GM23338 (cell line): ENCODE data around the gene LRRC27. TPM values are rescaled to one million over a fixed set of nuclear protein-coding genes. Genes with fewer than 3 reads are reported as not detected.

Experiments
- ATAC-seq: fragments of 200-7000 bp; cut with Tn5 transposase; 3 replicates; pipeline ENCODE4 v1.9.1; 2020
- DNase-seq: peaks from one replicate; pipeline ENCODE4 v3.0.0-alpha.2; 2015; ENCODE audit warnings: low spot score
- H2AFZ ChIP-seq: fragments of 200-600 bp; sonication (generic); 2 replicates; pipeline ENCODE4 v1.8.0; 2016; ENCODE audit warnings: antibody characterized with exemption, mild to moderate bottlenecking, moderate library complexity
- H3F3A ChIP-seq: fragments of 200-600 bp; sonication (generic); replicated peaks from 2 replicates; pipeline ENCODE4 v1.8.0; 2017; ENCODE audit warnings: antibody characterized with exemption, mixed run types, low read depth
- H3K27ac ChIP-seq: fragments of 200-600 bp; sonication (generic); 2 replicates; pipeline ENCODE4 v1.6.1; 2016; ENCODE audit warnings: low read depth
- H3K27me3 ChIP-seq: fragments of 200-600 bp; sonication (generic); 2 replicates; pipeline ENCODE4 v1.8.0; 2016; ENCODE audit warnings: mild to moderate bottlenecking, mixed run types, moderate library complexity; ENCODE audit not compliant: insufficient read depth
- H3K36me3 ChIP-seq: fragments of 200-600 bp; sonication (generic); 2 replicates; pipeline ENCODE4 v1.8.0; 2016; ENCODE audit warnings: mild to moderate bottlenecking; ENCODE audit not compliant: insufficient read depth
- H3K4me1 ChIP-seq: fragments of 200-600 bp; sonication (generic); 2 replicates; pipeline ENCODE4 v1.8.0; 2016; ENCODE audit warnings: mild to moderate bottlenecking, moderate library complexity; ENCODE audit not compliant: insufficient read depth
- H3K4me2 ChIP-seq: fragments of 200-600 bp; sonication (generic); 2 replicates; pipeline ENCODE4 v1.7.1; 2017; ENCODE audit warnings: mixed run types
- H3K4me3 ChIP-seq: fragments of 200-600 bp; sonication (generic); 2 replicates; pipeline ENCODE4 v1.6.1; 2016; ENCODE audit warnings: mixed run types
- H3K79me2 ChIP-seq: fragments of 200-600 bp; sonication (generic); replicated peaks from 2 replicates; pipeline ENCODE4 v1.8.0; 2017; ENCODE audit warnings: mild to moderate bottlenecking; ENCODE audit not compliant: insufficient read depth
- H3K9me2 ChIP-seq: fragments of 200-600 bp; sonication (generic); 2 replicates; pipeline ENCODE4 v1.8.0; 2017; ENCODE audit not compliant: insufficient read depth
- H4K20me1 ChIP-seq: fragments of 200-600 bp; sonication (generic); replicated peaks from 2 replicates; pipeline ENCODE4 v1.8.0; 2017; ENCODE audit warnings: mild to moderate bottlenecking; ENCODE audit not compliant: insufficient read depth
- H3K27ac Mint-ChIP-seq: 2 replicates; pipeline ENCODE4 v1.8.0; 2020; ENCODE audit warnings: inconsistent platforms, mild to moderate bottlenecking, moderate library complexity, mixed read lengths
- H3K27me3 Mint-ChIP-seq: 3 replicates; pipeline ENCODE4 v1.8.0; 2022; ENCODE audit warnings: low read depth, mild to moderate bottlenecking, moderate library complexity, mixed read lengths, inconsistent platforms; ENCODE audit not compliant: insufficient read depth, poor library complexity
- H3K36me3 Mint-ChIP-seq: 3 replicates; pipeline ENCODE4 v1.8.0; 2021; ENCODE audit warnings: low read depth, mild to moderate bottlenecking, inconsistent platforms, moderate library complexity, mixed read lengths
- H3K4me1 Mint-ChIP-seq: 3 replicates; pipeline ENCODE4 v1.8.0; 2020; ENCODE audit warnings: mild to moderate bottlenecking, inconsistent platforms, mixed read lengths
- H3K4me3 Mint-ChIP-seq: 3 replicates; pipeline ENCODE4 v1.8.0; 2021; ENCODE audit warnings: moderate library complexity, mild to moderate bottlenecking, inconsistent platforms, mixed read lengths
- H3K9me3 Mint-ChIP-seq: 3 replicates; pipeline ENCODE4 v1.8.0; 2020; ENCODE audit warnings: moderate library complexity, mild to moderate bottlenecking, inconsistent platforms, mixed read lengths
- CREB1 ChIP-seq: fragments of 250-450 bp; sonication (Bioruptor Pico); IDR thresholded peaks from 2 replicates; pipeline ENCODE4 v1.5.0; 2020; ENCODE audit warnings: low read depth, mild to moderate bottlenecking, moderate library complexity
- CTCF ChIP-seq, 2 experiments: fragments of 200-600 bp in 1 of 2; sonication (generic) in 1 of 2; conservative IDR thresholded peaks; 2 replicates each; pipeline versions ENCODE4 v1.5.1 to v1.6.1; 2016 to 2017; ENCODE audit warnings: antibody characterized with exemption in 2 of 2, low read depth in 2 of 2, mild to moderate bottlenecking in 2 of 2, moderate library complexity in 1 of 2
- ETS1 ChIP-seq: IDR thresholded peaks from 2 replicates; pipeline ENCODE4 v1.6.1; 2016; ENCODE audit warnings: antibody characterized with exemption
- EZH2 ChIP-seq: fragments of 200-600 bp; sonication (generic); IDR thresholded peaks from one replicate; pipeline ENCODE4 v1.8.0; 2017; ENCODE audit warnings: antibody characterized with exemption, mild to moderate bottlenecking, low read depth; ENCODE audit not compliant: unreplicated experiment
- EZH2phosphoT487 ChIP-seq: fragments of 200-600 bp; sonication (generic); IDR thresholded peaks from one replicate; pipeline ENCODE4 v1.8.1; 2018; ENCODE audit warnings: antibody characterized with exemption; ENCODE audit not compliant: unreplicated experiment
- JUNB ChIP-seq: IDR thresholded peaks from one replicate; pipeline ENCODE4 v1.6.1; 2016; ENCODE audit warnings: antibody characterized with exemption; ENCODE audit not compliant: unreplicated experiment
- NANOG ChIP-seq: IDR thresholded peaks from 2 replicates; pipeline ENCODE4 v1.6.1; 2016; ENCODE audit warnings: antibody characterized with exemption, borderline replicate concordance
- POLR2AphosphoS5 ChIP-seq: IDR thresholded peaks from 2 replicates; pipeline ENCODE4 v1.6.1; 2016; ENCODE audit warnings: antibody characterized with exemption, low read depth
- STAT1 ChIP-seq: IDR thresholded peaks from one replicate; pipeline ENCODE4 v1.6.1; 2016; ENCODE audit warnings: antibody characterized with exemption; ENCODE audit not compliant: unreplicated experiment
- ZNF114 ChIP-seq: fragments of 250-450 bp; sonication (Bioruptor Pico); IDR thresholded peaks from 2 replicates; pipeline ENCODE4 v1.5.0; 2020; ENCODE audit warnings: mild to moderate bottlenecking, moderate library complexity
- polyA plus RNA-seq: library from polyadenylated mRNA; unstranded; fragments of >200 nt; fragmentation: Nextera tagmentation; extraction: Ambion mirVana; gene quantifications from 2 replicates; pipeline ENCODE4 v1.2.1, GENCODE V29; 2016
- total RNA-seq: library from RNA; depleted of rRNA; stranded (reverse); fragments of >200 nt; shearing (Covaris generic); gene quantifications from 2 replicates; pipeline ENCODE4 v1.2.3, GENCODE V29; 2014
- TF ChIP-seq, protein P1 (sequence below): fragments of 250-450 bp; sonication (Bioruptor Pico); IDR thresholded peaks from 2 replicates; pipeline ENCODE4 v1.5.0; 2020; ENCODE audit warnings: mild to moderate bottlenecking, moderate library complexity

LRRC27 gene
- total and polyA plus RNA-seq, 2 experiments from 2014 or later = 2.9 to 3.5 TPM

DNA sequence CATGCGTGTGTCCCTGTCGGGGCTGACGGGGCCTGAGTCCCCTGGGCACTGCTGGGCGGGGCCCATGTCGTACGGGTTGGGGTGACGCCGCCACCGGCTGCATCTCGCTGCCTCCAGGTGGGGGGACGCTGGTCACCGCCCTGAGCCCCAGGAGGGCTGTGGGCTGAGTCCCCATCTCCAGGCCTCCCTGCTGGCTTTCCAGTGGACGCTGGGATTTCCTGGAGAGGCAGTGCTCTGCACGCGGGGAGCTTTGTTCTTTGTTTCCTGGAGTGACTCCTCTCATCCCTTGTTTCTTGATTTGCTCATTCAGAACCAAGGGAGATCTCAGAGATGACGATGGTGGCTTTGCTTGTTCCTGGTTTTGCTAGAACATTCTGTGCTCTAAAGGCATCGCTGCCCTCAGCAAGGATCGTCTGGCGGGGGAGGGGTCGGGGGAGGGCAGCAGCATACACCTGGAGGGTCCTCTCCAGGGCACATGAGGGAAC lies 86.0 kb downstream of the LRRC27 start:
- Mint-ChIP-seq H3K36me3 (no peaks in the 10 kb centered on the region; the same call in 2 of the 3 replicates), H3K9me3 (no peaks in the 10 kb centered on the region), H3K27ac (peak overlapping the region; percentile 87), H3K4me3 (peak overlapping the region; percentile 34; the same call in 1 of the 3 replicates), H3K27me3 (peaks cover 10% of the 10 kb centered on the region), H3K4me1 (peaks cover 43% of the 10 kb centered on the region)
- Histone ChIP-seq H3K79me2 (no peaks in the 10 kb centered on the region), H2AFZ (no peak overlapping the region), H3F3A (0 out of 2 replicates have a peak, but pooled peaks cover 5% of the 10 kb centered on the region), H3K9me2 (no peaks in the 10 kb centered on the region), H3K4me1 (peaks cover 15% of the 10 kb centered on the region), H3K27ac (no peak overlapping the region), H3K36me3 (no peaks in the 10 kb centered on the region), H3K27me3 (no peaks in the 10 kb centered on the region), H3K4me3 (no peak overlapping the region), H4K20me1 (no peaks in the 10 kb centered on the region), H3K4me2 (peak overlapping the region; percentile 55)
- no peak for TF ChIP-seq CTCF (conservative IDR thresholded peaks at IDR 0.05; ENCODE audit: low read depth in 2 of 2)
- TF ChIP-seq, protein P1, sequence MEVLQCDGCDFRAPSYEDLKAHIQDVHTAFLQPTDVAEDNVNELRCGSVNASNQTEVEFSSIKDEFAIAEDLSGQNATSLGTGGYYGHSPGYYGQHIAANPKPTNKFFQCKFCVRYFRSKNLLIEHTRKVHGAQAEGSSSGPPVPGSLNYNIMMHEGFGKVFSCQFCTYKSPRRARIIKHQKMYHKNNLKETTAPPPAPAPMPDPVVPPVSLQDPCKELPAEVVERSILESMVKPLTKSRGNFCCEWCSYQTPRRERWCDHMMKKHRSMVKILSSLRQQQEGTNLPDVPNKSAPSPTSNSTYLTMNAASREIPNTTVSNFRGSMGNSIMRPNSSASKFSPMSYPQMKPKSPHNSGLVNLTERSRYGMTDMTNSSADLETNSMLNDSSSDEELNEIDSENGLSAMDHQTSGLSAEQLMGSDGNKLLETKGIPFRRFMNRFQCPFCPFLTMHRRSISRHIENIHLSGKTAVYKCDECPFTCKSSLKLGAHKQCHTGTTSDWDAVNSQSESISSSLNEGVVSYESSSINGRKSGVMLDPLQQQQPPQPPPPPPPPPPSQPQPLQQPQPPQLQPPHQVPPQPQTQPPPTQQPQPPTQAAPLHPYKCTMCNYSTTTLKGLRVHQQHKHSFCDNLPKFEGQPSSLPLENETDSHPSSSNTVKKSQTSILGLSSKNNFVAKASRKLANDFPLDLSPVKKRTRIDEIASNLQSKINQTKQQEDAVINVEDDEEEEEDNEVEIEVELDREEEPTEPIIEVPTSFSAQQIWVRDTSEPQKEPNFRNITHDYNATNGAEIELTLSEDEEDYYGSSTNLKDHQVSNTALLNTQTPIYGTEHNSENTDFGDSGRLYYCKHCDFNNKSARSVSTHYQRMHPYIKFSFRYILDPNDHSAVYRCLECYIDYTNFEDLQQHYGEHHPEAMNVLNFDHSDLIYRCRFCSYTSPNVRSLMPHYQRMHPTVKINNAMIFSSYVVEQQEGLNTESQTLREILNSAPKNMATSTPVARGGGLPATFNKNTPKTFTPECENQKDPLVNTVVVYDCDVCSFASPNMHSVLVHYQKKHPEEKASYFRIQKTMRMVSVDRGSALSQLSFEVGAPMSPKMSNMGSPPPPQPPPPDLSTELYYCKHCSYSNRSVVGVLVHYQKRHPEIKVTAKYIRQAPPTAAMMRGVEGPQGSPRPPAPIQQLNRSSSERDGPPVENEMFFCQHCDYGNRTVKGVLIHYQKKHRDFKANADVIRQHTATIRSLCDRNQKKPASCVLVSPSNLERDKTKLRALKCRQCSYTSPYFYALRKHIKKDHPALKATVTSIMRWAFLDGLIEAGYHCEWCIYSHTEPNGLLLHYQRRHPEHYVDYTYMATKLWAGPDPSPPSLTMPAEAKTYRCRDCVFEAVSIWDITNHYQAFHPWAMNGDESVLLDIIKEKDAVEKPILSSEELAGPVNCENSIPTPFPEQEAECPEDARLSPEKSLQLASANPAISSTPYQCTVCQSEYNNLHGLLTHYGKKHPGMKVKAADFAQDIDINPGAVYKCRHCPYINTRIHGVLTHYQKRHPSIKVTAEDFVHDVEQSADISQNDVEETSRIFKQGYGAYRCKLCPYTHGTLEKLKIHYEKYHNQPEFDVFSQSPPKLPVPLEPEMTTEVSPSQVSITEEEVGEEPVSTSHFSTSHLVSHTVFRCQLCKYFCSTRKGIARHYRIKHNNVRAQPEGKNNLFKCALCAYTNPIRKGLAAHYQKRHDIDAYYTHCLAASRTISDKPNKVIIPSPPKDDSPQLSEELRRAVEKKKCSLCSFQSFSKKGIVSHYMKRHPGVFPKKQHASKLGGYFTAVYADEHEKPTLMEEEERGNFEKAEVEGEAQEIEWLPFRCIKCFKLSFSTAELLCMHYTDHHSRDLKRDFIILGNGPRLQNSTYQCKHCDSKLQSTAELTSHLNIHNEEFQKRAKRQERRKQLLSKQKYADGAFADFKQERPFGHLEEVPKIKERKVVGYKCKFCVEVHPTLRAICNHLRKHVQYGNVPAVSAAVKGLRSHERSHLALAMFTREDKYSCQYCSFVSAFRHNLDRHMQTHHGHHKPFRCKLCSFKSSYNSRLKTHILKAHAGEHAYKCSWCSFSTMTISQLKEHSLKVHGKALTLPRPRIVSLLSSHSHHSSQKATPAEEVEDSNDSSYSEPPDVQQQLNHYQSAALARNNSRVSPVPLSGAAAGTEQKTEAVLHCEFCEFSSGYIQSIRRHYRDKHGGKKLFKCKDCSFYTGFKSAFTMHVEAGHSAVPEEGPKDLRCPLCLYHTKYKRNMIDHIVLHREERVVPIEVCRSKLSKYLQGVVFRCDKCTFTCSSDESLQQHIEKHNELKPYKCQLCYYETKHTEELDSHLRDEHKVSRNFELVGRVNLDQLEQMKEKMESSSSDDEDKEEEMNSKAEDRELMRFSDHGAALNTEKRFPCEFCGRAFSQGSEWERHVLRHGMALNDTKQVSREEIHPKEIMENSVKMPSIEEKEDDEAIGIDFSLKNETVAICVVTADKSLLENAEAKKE (CRISPR knock-in tag) = no peak
- TF ChIP-seq EZH2 = no peak
- no peak for TF ChIP-seq JUNB
- TF ChIP-seq CREB1 = no peak
- no peak for TF ChIP-seq ETS1
- TF ChIP-seq EZH2phosphoT487 = no peak
- TF ChIP-seq NANOG = no peak
- no peak for TF ChIP-seq POLR2AphosphoS5
- no peak for TF ChIP-seq STAT1
- TF ChIP-seq ZNF114 = no peak
- no peak for ATAC-seq
- no peak for DNase-seq
